Measurements from ENCODE around the gene KLHL12.

DNA sequence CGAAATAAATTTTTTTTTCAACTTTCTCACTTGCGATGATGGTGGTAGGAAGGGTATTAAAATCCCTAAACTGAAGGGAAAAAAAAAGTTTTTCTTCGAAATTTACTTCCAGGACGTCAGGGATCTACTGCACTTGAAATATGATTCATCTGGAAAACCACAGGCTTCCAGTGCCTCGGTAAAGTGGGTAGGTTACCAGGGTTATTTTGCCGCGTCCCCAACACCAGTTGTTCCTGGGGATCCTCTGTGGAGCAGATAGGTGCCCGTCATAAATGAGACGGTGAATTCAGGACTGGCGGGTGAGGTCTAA lies 38.9 kb downstream of the KLHL12 start:
- TF ChIP-seq, protein P1, sequence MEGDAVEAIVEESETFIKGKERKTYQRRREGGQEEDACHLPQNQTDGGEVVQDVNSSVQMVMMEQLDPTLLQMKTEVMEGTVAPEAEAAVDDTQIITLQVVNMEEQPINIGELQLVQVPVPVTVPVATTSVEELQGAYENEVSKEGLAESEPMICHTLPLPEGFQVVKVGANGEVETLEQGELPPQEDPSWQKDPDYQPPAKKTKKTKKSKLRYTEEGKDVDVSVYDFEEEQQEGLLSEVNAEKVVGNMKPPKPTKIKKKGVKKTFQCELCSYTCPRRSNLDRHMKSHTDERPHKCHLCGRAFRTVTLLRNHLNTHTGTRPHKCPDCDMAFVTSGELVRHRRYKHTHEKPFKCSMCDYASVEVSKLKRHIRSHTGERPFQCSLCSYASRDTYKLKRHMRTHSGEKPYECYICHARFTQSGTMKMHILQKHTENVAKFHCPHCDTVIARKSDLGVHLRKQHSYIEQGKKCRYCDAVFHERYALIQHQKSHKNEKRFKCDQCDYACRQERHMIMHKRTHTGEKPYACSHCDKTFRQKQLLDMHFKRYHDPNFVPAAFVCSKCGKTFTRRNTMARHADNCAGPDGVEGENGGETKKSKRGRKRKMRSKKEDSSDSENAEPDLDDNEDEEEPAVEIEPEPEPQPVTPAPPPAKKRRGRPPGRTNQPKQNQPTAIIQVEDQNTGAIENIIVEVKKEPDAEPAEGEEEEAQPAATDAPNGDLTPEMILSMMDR (IDR thresholded peaks at IDR 0.05) = no peak
- TF ChIP-seq EP300 (IDR thresholded peaks at IDR 0.05) = no peak
- TF ChIP-seq POLR2A (IDR thresholded peaks at IDR 0.05) = no peak

All from stomach (tissue), 4 donors.